Bronchial epithelial cell (primary cell): ENCODE measurements around the gene TRIP13. TPM values are rescaled to one million over a fixed set of nuclear protein-coding genes. Genes with fewer than 3 reads are reported as not detected.

Source experiments
- DNase-seq: peaks from one replicate; pipeline ENCODE4 v3.0.0-alpha.2; 2010; ENCODE audit warnings: low read depth
- FAIRE-seq: peaks from 2 replicates; lab custom pipeline; 2011; peaks lifted over from hg19 to GRCh38; lab: Jason Lieb, UNC
- H3K27me3 ChIP-seq: 2 replicates; pipeline ENCODE4 v1.5.1; 2011; ENCODE audit warnings: low read length; ENCODE audit not compliant: control insufficient read depth, insufficient read depth
- H3K36me3 ChIP-seq: 2 replicates; pipeline ENCODE4 v1.5.1; 2011; ENCODE audit warnings: low read length; ENCODE audit not compliant: control insufficient read depth, insufficient read depth
- H3K4me3 ChIP-seq: 2 replicates; pipeline ENCODE4 v1.5.1; 2011; ENCODE audit warnings: mild to moderate bottlenecking, low read depth, low read length, control low read depth
- total RNA-seq: library from RNA; depleted of rRNA; stranded (reverse); fragments of >200 nt; gene quantifications from 2 replicates; pipeline ENCODE4 v1.2.1, GENCODE V29; 2014
- TF ChIP-seq, protein P1 (sequence below): IDR thresholded peaks from 2 replicates; pipeline ENCODE4 v1.5.1; 2011; ENCODE audit warnings: mild to moderate bottlenecking, moderate library complexity, low read length, control low read depth, inconsistent platforms; ENCODE audit not compliant: insufficient read depth, severe bottlenecking

Gene TRIP13
- total RNA-seq, 1 donor from 2014 or later: 1.8 TPM

DNA sequence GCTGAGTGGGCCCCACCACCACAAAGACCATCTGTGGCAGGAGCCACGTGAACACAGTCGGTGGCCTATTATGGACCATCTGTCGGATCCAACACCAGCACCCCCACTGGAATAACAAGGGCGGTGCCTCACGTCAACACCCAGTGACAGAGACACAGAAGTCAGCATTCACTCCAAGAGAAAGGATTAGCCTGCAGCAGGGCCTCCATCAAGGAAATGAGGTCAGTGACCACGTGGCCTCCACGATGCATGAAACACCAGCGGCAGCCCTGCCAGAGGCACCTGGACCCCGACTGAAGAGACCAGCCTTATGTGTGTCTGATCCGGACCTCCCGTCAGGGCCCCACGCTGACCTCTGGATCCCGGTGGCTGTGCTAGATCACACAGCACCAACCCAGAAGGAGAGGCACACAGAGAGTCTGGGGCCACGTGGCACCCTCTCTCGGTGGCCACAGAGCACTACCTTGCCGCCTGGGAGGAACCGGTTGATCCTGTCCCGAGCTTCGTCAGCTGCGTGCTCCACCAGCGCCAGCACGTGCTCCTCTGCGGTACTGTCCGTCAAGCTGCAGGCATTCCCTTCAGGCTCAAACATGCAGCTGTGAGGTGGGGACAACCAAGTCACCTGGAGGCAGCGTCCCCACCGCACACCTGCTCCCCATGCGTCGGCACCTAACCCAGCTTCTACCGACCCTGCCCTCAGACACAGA is 9.1 kb upstream of the TRIP13 start:
- Histone ChIP-seq H3K27me3 (no peaks in the 10 kb centered on the region), H3K36me3 (peaks cover 51% of the 10 kb centered on the region), H3K4me3 (no peak overlapping the region)
- TF ChIP-seq, protein P1, sequence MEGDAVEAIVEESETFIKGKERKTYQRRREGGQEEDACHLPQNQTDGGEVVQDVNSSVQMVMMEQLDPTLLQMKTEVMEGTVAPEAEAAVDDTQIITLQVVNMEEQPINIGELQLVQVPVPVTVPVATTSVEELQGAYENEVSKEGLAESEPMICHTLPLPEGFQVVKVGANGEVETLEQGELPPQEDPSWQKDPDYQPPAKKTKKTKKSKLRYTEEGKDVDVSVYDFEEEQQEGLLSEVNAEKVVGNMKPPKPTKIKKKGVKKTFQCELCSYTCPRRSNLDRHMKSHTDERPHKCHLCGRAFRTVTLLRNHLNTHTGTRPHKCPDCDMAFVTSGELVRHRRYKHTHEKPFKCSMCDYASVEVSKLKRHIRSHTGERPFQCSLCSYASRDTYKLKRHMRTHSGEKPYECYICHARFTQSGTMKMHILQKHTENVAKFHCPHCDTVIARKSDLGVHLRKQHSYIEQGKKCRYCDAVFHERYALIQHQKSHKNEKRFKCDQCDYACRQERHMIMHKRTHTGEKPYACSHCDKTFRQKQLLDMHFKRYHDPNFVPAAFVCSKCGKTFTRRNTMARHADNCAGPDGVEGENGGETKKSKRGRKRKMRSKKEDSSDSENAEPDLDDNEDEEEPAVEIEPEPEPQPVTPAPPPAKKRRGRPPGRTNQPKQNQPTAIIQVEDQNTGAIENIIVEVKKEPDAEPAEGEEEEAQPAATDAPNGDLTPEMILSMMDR: no peak
- no peak for DNase-seq
- FAIRE-seq: no peak

GRCh38 chr5:884345-885126 is 8.1 kb upstream of the TRIP13 start:
- Histone ChIP-seq H3K4me3 (no peak overlapping the region), H3K27me3 (no peaks in the 10 kb centered on the region), H3K36me3 (peaks cover 58% of the 10 kb centered on the region)
- TF ChIP-seq, protein P1: no peak
- FAIRE-seq (no peak), DNase-seq (no peak)

- H3K36me3 ChIP-seq: peaks cover 61% of the 10 kb centered on the region
- H3K27me3 ChIP-seq: no peaks in the 10 kb centered on the region
- DNase-seq (no peak), FAIRE-seq (no peak)
- TF ChIP-seq, protein P1: no peak
- H3K4me3 ChIP-seq: no peak overlapping the region
Observed at GRCh38 chr5:885127-885442, 7.6 kb upstream of the TRIP13 start.

- TF ChIP-seq, protein P1: no peak
- FAIRE-seq (no peak), DNase-seq (no peak)
- Histone ChIP-seq H3K4me3 (no peak overlapping the region), H3K27me3 (no peaks in the 10 kb centered on the region), H3K36me3 (peaks cover 65% of the 10 kb centered on the region)
Observed at GRCh38 chr5:885529-885928, 7.2 kb upstream of the TRIP13 start.

- FAIRE-seq (no peak), DNase-seq (no peak)
- peaks cover 67% of the 10 kb centered on the region for H3K36me3 ChIP-seq
Observed at GRCh38 chr5:886036-886435, 6.6 kb upstream of the TRIP13 start.

More at GRCh38 chr5:886036-886435, 6.6 kb upstream of the TRIP13 start:
- H3K27me3 ChIP-seq: no peaks in the 10 kb centered on the region
- no peak overlapping the region for H3K4me3 ChIP-seq
- TF ChIP-seq, protein P1: no peak
